Body of pancreas (tissue), 4 donors: ENCODE results near the gene RAB40C.

Experiments
- CTCF ChIP-seq, 7 experiments: fragments of 450-650 bp in 4 of 7; fragments of 200-600 bp in 3 of 7; sonication (generic) in 3 of 7; IDR thresholded peaks; one replicate each; pipeline ENCODE4 v1.5.1; 2016 to 2019; ENCODE audit warnings: antibody characterized with exemption in 7 of 7
- POLR2A ChIP-seq, 3 donors: fragments of 450-650 bp; IDR thresholded peaks; one replicate each; pipeline ENCODE4 v1.6.1; 2016; ENCODE audit warnings: antibody characterized with exemption in 3 of 3, mild to moderate bottlenecking in 2 of 3

- no peak for TF ChIP-seq CTCF (IDR thresholded peaks at IDR 0.05)
- TF ChIP-seq POLR2A (IDR thresholded peaks at IDR 0.05): no peak
Measured at GRCh38 chr16:667113-667779, 77.4 kb downstream of the RAB40C start.
